B cell (primary cell): Measurements from ENCODE around the gene ABI3BP.

ENCODE experiments used
- CTCF ChIP-seq: fragments of 200-600 bp; IDR thresholded peaks from one replicate; pipeline ENCODE4 v1.8.0; 2022; ENCODE audit warnings: antibody characterized with exemption, mild to moderate bottlenecking
- EZH2 ChIP-seq: IDR thresholded peaks from 2 replicates; pipeline ENCODE4 v1.6.1; 2012; ENCODE audit warnings: borderline replicate concordance, low read depth, mild to moderate bottlenecking, moderate library complexity, low read length; ENCODE audit not compliant: insufficient read depth, poor library complexity, severe bottlenecking

- TF ChIP-seq CTCF (no peak), EZH2 (no peak)
These were observed 278.0 kb downstream of the ABI3BP start for GRCh38 chr3:100715176-100715575.
